ENCODE data around the gene MB21D2. TPM values are rescaled to one million over a fixed set of nuclear protein-coding genes. Genes with fewer than 3 reads are reported as not detected.

The MB21D2 gene
- total RNA-seq, 8 experiments from 2014 or later = 1.6 to 25.3 (median 17.0) TPM

DNA sequence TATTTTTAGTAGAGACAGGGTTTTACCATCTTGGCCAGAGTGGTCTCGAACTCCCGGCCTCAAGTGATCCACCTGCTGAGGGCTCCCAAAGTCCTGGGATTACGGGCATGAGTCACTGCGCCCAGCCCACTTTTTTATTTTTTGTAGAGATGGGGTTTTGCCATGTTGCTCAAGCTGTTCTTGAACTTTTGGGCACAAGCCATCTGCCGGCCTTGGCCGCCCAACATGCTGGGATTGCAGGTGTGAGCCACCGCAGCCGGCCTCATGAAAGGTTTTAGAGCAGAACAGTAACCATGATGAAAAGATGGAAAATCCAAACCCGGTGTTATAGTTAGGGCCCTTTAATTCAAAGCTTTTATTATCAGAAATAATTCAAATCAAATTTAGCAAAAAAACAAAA lies 15.6 kb upstream of the MB21D2 start:
- WGBS, 10 experiments = 43 to 100% (median 86%) methylated on average over 1 to 9 of the region's 9 CpGs

DNA sequence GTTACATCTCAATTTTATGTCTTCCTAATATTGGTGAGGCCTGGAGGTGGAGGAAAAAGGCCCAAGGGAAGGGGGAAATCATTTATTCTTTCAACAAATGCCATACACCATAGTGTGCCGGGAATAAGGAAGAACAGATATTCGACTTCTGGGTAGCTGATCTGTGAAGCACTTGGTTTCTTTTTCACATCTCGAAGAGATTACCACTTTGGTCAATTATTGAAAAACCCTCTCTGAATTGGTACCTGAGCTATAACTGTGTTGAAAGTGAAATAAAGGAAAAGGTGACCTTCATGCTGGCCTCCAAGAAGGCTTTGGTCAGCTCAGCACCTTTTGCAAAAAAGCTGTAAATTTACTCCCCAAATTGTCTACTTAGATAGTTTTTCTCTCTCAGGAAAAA lies 14.2 kb upstream of the MB21D2 start:
- no peak for ATAC-seq (replicated peaks in 6 of 8)
- H3K4me3 ChIP-seq = no peak overlapping the region
- peaks cover 17 to 30% of the 10 kb centered on the region in 2 donors for H3K4me1 ChIP-seq (replicated peaks in 1 of 2)
- 69 to 100% (median 95%) methylated on average over 1 to 3 of the region's 3 CpGs; no CpG with 5 or more reads in 1 of the 10 experiments for WGBS, 10 experiments
- H3K27ac ChIP-seq = no peak overlapping the region
- in situ Hi-C loops (cut with MboI; ENCODE audit: low pct_unique_long_range_greater_than_20kb in 2 of 9, low sequenced_read_pairs in 9 of 9, unreplicated experiment in 9 of 9) = no loop called here

More for the DNA sequence above, 15.6 kb upstream of the MB21D2 start:
- no peak overlapping the region for H3K4me3 ChIP-seq
- H3K27ac ChIP-seq = no peak overlapping the region
- peaks cover 8 to 20% of the 10 kb centered on the region in 2 donors for H3K4me1 ChIP-seq (replicated peaks in 1 of 2)
- in situ Hi-C loops (cut with MboI; ENCODE audit: low pct_unique_long_range_greater_than_20kb in 2 of 9, low sequenced_read_pairs in 9 of 9, unreplicated experiment in 9 of 9) = no loop called here
- no peak for ATAC-seq (replicated peaks in 6 of 8)

DNA sequence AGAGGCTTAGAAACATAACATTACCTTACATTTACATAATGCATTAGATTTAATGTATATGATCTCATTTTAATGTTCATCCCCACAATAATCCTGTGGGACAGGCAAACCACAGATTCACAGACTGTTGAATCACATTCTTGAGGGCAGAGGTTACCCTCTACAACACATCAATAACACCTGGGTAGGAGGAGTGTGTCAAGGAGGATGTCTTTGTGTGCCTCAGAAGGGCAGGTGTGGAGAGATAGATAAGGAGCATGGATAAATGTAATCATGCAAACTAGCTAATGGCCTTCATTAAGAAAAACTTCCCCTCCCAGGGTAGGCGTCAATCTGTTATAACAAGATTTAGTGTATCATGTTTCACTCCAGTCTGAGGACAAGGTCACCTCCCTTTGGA lies 12.9 kb upstream of the MB21D2 start:
- WGBS, 10 experiments = 60 to 80% methylated on average over 1 of the region's 1 CpG; no CpG with 5 or more reads in 8 of the 10 experiments
- Histone ChIP-seq H3K27ac (no peak overlapping the region), H3K4me1 (replicated peaks in 1 of 2) (peaks cover 19 to 30% of the 10 kb centered on the region in 2 donors), H3K4me3 (no peak overlapping the region)
- ATAC-seq (replicated peaks in 6 of 8) = peak in 5 of 8 experiments; percentile 62 to 93 (median 85)
- in situ Hi-C loops (cut with MboI; ENCODE audit: low pct_unique_long_range_greater_than_20kb in 2 of 9, low sequenced_read_pairs in 9 of 9, unreplicated experiment in 9 of 9) = no loop called here

DNA sequence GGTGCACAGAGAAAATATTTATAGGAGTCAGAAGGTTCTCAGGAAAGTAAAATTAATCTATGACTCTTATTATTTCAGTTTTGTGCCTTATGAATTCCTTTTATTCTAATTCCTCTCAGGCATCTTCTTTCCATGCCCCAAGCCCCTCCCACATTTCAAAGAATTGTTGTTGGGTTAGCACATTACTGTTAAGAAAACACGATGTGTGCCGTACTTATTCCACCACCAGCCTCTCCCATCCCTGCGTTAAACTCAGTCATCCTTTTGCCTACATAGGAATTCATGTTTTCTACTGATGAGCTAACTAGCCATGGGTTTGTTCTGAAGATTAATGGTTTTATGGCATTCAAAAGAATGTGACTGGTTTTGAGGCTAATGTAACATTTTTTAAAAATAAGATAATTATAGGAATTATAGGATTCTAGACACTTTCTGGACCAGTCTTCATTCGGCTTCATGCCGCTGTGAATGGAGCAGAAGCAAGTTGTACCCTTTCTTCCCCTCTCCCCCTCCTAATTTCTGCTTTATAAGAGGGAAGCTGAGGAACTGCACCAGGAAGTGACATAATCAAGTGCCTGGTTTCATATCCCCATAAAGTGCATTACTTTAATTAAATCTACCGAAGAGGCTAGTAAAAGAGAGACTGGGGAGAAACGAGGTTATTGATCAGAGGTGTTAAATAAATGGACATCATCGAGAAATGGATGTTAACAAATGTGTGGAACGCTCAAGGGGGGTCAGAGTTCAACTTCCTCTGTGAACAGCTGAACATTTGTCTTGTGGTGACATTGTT lies 12.3 kb upstream of the MB21D2 start:
- H3K27ac ChIP-seq = peak overlapping the region; percentile 3 to 60
- ATAC-seq (replicated peaks in 6 of 8) = peak in 6 of 8 experiments; percentile 52 to 84 (median 78)
- in situ Hi-C loops (cut with MboI; ENCODE audit: low pct_unique_long_range_greater_than_20kb in 2 of 9, low sequenced_read_pairs in 9 of 9, unreplicated experiment in 9 of 9) = no loop called here
- no peak overlapping the region for H3K4me3 ChIP-seq
- peaks cover 19 to 30% of the 10 kb centered on the region in 2 donors for H3K4me1 ChIP-seq (replicated peaks in 1 of 2)
- 30 to 80% (median 70%) methylated on average over 2 to 8 of the region's 9 CpGs; no CpG with 5 or more reads in 1 of the 10 experiments for WGBS, 10 experiments

DNA sequence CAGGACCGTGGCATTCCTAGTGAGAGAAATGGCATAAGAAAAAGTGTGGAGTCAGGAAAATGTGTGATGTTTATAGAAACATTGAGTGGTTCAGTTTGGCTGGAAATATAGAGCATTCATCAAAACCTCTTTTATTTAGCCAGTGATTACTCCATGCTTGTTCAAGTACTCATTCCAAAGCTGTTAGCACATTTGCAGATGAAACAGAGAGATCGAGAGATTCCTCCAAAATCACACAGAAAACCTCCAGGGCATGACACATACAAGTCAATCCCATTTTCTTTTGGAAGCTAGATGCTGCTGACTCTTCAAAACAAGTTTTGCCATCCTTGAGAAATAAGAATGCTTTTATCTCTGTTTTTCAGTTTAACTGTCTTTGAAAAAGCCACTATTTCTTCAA lies 11.5 kb upstream of the MB21D2 start:
- H3K27ac ChIP-seq = peak overlapping the region in 1 of 2 donors; percentile 60
- WGBS, 10 experiments = 0 to 100% (median 77%) methylated on average over 1 to 2 of the region's 2 CpGs
- no peak overlapping the region for H3K4me3 ChIP-seq
- in situ Hi-C loops (cut with MboI; ENCODE audit: low pct_unique_long_range_greater_than_20kb in 2 of 9, low sequenced_read_pairs in 9 of 9, unreplicated experiment in 9 of 9) = no loop called here
- peaks cover 19 to 30% of the 10 kb centered on the region in 2 donors for H3K4me1 ChIP-seq (replicated peaks in 1 of 2)
- no peak for ATAC-seq (replicated peaks in 6 of 8)

DNA sequence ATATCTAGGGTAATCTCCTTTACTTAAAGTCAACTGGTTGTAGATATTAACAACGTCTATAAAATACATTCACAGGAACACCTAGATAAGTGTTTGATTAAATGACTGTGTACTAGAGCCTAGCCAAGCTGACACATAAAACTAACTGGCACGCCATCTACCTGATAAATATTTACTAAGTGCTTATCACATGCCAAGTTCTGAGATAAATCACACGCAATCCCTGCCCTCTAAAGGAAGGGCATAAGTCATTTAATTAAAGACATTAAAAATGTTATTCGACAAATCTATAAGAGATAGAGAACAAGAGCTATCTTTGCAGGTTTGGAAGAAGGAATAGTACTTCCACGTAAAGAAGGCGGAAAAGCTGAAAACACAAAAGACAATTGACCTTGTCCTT lies 11.1 kb upstream of the MB21D2 start:
- Histone ChIP-seq H3K4me3 (no peak overlapping the region), H3K4me1 (replicated peaks in 1 of 2) (peaks cover 19 to 30% of the 10 kb centered on the region in 2 donors), H3K27ac (no peak overlapping the region)
- ATAC-seq (replicated peaks in 6 of 8) = no peak
- in situ Hi-C loops (cut with MboI; ENCODE audit: low pct_unique_long_range_greater_than_20kb in 2 of 9, low sequenced_read_pairs in 9 of 9, unreplicated experiment in 9 of 9) = no loop called here
- WGBS, 10 experiments = 64 to 100% (median 90%) methylated on average over 3 to 6 of the region's 6 CpGs

DNA sequence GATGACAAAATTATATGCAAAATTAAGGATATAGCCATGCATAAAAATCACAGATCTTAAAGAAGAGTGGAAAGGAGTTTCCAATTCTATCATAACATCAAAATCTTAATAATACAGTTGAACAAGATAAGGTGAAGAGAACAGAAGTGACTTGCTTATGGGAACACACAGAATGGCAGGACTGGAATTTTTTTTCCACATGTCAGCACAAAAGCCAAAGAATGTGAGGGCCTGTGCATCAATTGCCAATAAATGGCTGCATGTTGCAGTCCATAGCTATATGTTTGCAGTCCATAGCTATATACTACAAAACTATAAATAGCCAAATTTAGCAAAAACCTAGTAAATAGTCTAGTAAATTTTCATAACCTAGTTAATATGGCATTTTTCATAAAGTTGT lies 10.4 kb upstream of the MB21D2 start:
- no peak overlapping the region for H3K4me3 ChIP-seq
- no peak for ATAC-seq (replicated peaks in 6 of 8)
- peaks cover 23 to 37% of the 10 kb centered on the region in 2 donors for H3K4me1 ChIP-seq (replicated peaks in 1 of 2)
- H3K27ac ChIP-seq = no peak overlapping the region
- in situ Hi-C loops (cut with MboI; ENCODE audit: low pct_unique_long_range_greater_than_20kb in 2 of 9, low sequenced_read_pairs in 9 of 9, unreplicated experiment in 9 of 9) = no loop called here

DNA sequence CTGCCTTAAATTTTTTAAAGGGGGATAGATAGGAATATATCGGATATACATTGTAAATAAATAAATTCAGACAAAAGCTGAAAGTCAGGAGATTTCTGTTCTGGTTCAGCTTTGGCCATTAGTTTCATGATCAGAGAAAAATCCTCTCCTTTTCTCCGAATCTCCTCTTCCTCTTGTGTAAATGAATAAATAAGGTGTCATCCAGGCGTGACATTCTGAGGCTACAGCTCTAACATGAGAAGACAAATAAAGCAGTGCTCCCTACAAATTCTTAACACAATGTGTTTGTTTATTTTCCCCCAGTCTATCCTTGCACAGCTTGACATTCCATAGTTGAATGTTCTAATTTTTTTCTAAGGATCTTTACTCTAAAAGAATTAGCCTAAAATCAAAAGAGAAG lies 9.4 kb upstream of the MB21D2 start:
- Histone ChIP-seq H3K27ac (no peak overlapping the region), H3K4me3 (no peak overlapping the region), H3K4me1 (replicated peaks in 1 of 2) (peaks cover 33 to 47% of the 10 kb centered on the region in 2 donors)
- in situ Hi-C loops (cut with MboI; ENCODE audit: low pct_unique_long_range_greater_than_20kb in 2 of 9, low sequenced_read_pairs in 9 of 9, unreplicated experiment in 9 of 9) = no loop called here
- 62 to 100% (median 86%) methylated on average over 1 to 3 of the region's 3 CpGs; no CpG with 5 or more reads in 4 of the 10 experiments for WGBS, 10 experiments
- ATAC-seq (replicated peaks in 6 of 8) = peak in 1 of 8 experiments; percentile 34

DNA sequence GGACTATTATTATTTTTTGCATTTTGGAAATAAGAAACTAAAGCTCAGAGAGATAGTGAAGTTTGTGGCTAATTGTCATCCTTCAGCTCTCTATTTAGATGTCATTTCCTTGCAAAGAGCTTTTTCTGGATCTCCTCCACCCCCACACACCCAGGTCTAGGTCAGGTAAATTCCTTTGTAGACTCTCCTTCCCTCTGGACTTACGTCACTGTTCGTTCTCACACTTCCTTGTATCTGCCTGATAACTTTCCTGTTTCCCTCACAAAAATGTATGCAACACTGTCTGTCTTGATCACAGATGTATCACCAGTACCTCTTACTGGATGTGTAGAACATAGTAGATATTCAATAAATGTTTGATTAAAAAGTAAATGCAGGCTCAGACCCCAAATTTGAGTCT lies 6.1 kb upstream of the MB21D2 start:
- in situ Hi-C loops (cut with MboI; ENCODE audit: low pct_unique_long_range_greater_than_20kb in 2 of 9, low sequenced_read_pairs in 9 of 9, unreplicated experiment in 9 of 9) = no loop called here
- Histone ChIP-seq H3K4me1 (replicated peaks in 1 of 2) (peaks cover 29 to 36% of the 10 kb centered on the region in 2 donors), H3K27ac (no peak overlapping the region), H3K4me3 (no peak overlapping the region)
- ATAC-seq (replicated peaks in 6 of 8) = no peak
- 80 to 100% (median 95%) methylated on average over 1 to 2 of the region's 2 CpGs; no CpG with 5 or more reads in 4 of the 10 experiments for WGBS, 10 experiments

DNA sequence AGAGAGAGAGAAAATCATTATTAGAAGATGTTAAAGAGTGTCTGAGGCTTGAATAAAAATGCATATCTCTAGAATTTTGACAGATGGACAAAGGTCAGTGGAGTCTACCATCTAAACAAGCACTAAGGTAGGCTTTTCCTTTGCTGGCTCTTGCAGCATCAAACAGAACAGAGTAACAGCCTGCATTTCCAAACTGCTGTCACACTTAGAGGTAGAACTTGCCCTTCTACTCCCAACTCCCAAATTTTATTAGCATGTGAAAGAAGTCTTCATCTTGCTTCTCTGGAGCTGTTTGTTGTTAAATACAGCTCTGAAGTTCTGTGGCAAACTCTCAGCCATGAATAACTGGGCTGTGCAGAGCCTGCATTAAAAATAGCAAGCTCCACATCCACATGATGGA lies 4.1 kb upstream of the MB21D2 start:
- H3K4me1 ChIP-seq (replicated peaks in 1 of 2) = peaks cover 21 to 27% of the 10 kb centered on the region in 2 donors
- H3K27ac ChIP-seq = no peak overlapping the region
- no peak overlapping the region for H3K4me3 ChIP-seq
- in situ Hi-C loops (cut with MboI; ENCODE audit: low pct_unique_long_range_greater_than_20kb in 2 of 9, low sequenced_read_pairs in 9 of 9, unreplicated experiment in 9 of 9) = no loop called here
- ATAC-seq (replicated peaks in 6 of 8) = no peak

DNA sequence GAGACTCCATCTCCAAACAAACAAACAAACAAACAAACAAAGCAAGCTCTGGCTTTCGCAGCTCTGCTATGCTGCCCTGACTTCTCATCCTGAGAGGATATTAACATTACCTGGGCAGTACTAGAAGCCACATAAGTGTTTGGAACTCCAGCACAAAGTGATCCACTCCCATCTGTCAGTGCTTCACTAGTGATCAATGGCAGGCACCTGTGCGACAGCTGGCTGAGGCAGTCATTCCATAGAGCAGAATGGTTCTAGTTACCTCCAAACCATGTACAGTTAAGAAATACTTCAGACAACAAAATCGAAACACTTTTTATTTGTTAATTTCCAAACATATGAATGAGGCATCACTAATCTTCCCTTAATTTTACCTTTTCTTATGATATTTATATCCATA lies 2.8 kb upstream of the MB21D2 start:
- H3K4me3 ChIP-seq = no peak overlapping the region
- no peak for ATAC-seq (replicated peaks in 6 of 8)
- 67 to 100% (median 100%) methylated on average over 1 to 3 of the region's 3 CpGs; no CpG with 5 or more reads in 1 of the 10 experiments for WGBS, 10 experiments
- no peak overlapping the region for H3K27ac ChIP-seq
- H3K4me1 ChIP-seq (replicated peaks in 1 of 2) = peaks cover 21 to 29% of the 10 kb centered on the region in 2 donors
- in situ Hi-C loops (cut with MboI; ENCODE audit: low pct_unique_long_range_greater_than_20kb in 2 of 9, low sequenced_read_pairs in 9 of 9, unreplicated experiment in 9 of 9) = no loop called here

DNA sequence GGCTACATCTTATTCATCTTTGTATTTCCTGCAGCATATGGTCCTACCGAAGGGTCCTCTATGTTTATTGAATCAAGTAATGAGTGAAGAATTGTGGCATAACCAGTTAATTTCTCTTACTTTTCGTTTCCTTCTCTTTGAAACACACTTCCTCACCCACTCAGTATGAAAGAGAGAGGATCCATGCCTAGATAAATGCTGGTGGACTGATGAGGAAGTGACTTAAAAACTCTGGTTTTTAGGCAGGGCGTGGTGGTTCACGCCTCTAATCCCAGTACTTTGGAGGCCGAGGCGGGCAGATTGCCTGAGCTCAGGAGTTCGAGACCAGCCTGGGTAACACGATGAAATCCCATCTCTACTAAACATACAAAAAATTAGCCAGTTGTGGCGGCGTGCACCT lies 2.2 kb upstream of the MB21D2 start:
- Histone ChIP-seq H3K4me3 (no peak overlapping the region), H3K27ac (no peak overlapping the region), H3K4me1 (replicated peaks in 1 of 2) (peaks cover 24 to 33% of the 10 kb centered on the region in 2 donors)
- ATAC-seq (replicated peaks in 6 of 8) = no peak
- in situ Hi-C loops (cut with MboI; ENCODE audit: low pct_unique_long_range_greater_than_20kb in 2 of 9, low sequenced_read_pairs in 9 of 9, unreplicated experiment in 9 of 9) = no loop called here
- WGBS, 10 experiments = 61 to 100% (median 94%) methylated on average over 1 to 8 of the region's 10 CpGs

DNA sequence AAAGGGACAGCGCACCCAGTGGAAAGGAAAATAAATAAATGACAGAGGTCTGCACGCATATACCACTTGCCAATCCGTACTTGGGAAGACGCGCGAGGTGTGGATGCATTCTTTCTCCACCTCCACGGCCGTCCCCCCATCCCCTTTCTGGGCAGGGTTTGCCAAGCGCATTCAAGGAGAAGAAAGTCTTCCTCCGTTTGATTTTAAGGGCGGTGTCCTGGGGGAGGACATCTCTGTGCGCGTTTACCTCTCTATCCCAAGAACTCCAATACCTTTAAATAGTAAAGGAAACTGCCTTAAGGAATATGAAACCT lies 576 bp upstream of the MB21D2 start:
- Histone ChIP-seq H3K4me1 (replicated peaks in 1 of 2) (peaks cover 30 to 37% of the 10 kb centered on the region in 2 donors), H3K27ac (peak overlapping the region; percentile 94 to 95), H3K4me3 (peak overlapping the region; percentile 77 to 99 (median 81))
- in situ Hi-C loops (cut with MboI; ENCODE audit: low pct_unique_long_range_greater_than_20kb in 2 of 9, low sequenced_read_pairs in 9 of 9, unreplicated experiment in 9 of 9) = no loop called here
- WGBS, 10 experiments = 0 to 15% (median 5%) methylated on average over 1 to 8 of the region's 13 CpGs; no CpG with 5 or more reads in 3 of the 10 experiments
- no peak for ATAC-seq (replicated peaks in 6 of 8)

DNA sequence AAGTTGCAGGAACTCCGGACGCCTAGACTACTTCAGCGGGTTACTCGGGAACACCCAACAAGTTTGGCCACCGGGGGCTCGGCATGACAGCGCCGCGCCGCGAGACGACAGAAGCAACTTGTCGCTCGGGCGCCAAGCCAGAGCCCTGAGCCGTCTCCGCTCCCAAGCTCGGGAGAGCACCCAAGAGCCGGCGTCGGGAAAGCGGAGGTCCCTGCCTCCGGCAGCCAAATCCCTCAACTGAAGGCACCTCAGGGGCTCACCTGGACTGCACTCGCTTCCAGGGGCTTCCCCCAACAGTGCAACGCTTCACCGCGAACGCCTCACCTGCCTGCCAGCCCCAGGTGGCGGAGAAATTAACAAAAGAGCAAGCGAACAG lies 640 bp downstream of the MB21D2 start:
- 0 to 7% (median 0%) methylated on average over 1 to 25 of the region's 30 CpGs; no CpG with 5 or more reads in 2 of the 10 experiments for WGBS, 10 experiments
- Histone ChIP-seq H3K27ac (peak overlapping the region; percentile 94 to 95), H3K4me3 (peak overlapping the region; percentile 77 to 99 (median 81)), H3K4me1 (replicated peaks in 1 of 2) (peaks cover 18 to 25% of the 10 kb centered on the region in 2 donors)
- in situ Hi-C loops (cut with MboI; ENCODE audit: low pct_unique_long_range_greater_than_20kb in 2 of 9, low sequenced_read_pairs in 9 of 9, unreplicated experiment in 9 of 9) = no loop called here
- ATAC-seq (replicated peaks in 6 of 8) = peak in 6 of 8 experiments; percentile 34 to 45 (median 42)

Data from motor neuron (in vitro differentiated cells).